Measurements from ENCODE around the gene TOX2.

The TOX2 gene

DNA sequence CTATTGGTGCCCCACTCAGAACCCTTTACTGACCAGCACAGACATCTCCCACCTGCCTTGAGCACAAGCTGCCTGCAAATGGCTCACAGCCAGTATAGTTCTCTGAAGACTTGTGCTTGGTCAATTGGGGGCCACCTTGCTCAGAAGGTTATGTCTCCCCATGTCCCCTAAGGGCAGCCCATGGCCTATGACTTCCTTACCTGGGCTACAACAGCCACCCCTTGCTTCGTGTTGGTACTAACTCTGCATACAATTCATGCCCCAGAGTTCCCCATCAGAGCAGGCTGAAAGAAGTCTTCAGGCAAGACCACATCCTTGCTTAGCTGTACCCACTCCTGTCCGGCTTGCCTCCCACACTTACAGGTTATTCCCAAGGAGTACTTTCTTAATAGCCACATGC, 57.4 kb downstream of the TOX2 start:
- in situ Hi-C loops (cut with MboI; ENCODE audit: low sequenced_read_pairs, unreplicated experiment): no loop called here
- TF ChIP-seq CTCF (IDR thresholded peaks at IDR 0.05; ENCODE audit: borderline replicate concordance, control extremely low read depth, extremely low read depth, insufficient read depth, missing control alignments): no peak
- DNase-seq (ENCODE audit: low spot score): no peak

GRCh38 chr20:43972692-43973091, 58.0 kb downstream of the TOX2 start:
- no peak for DNase-seq (ENCODE audit: low spot score)
- in situ Hi-C loops (cut with MboI; ENCODE audit: low sequenced_read_pairs, unreplicated experiment): no loop called here

GRCh38 chr20:43973231-43973630, 58.6 kb downstream of the TOX2 start:
- no peak for TF ChIP-seq CTCF (IDR thresholded peaks at IDR 0.05; ENCODE audit: borderline replicate concordance, control extremely low read depth, extremely low read depth, insufficient read depth, missing control alignments)
- in situ Hi-C loops (cut with MboI; ENCODE audit: low sequenced_read_pairs, unreplicated experiment): no loop called here
- no peak for DNase-seq (ENCODE audit: low spot score)

More at GRCh38 chr20:43972692-43973091, 58.0 kb downstream of the TOX2 start:
- no peak for TF ChIP-seq CTCF (IDR thresholded peaks at IDR 0.05; ENCODE audit: borderline replicate concordance, control extremely low read depth, extremely low read depth, insufficient read depth, missing control alignments)

- no peak for DNase-seq (ENCODE audit: low spot score)
- TF ChIP-seq CTCF (IDR thresholded peaks at IDR 0.05; ENCODE audit: borderline replicate concordance, control extremely low read depth, extremely low read depth, insufficient read depth, missing control alignments): no peak
- in situ Hi-C loops (cut with MboI; ENCODE audit: low sequenced_read_pairs, unreplicated experiment): no loop called here
These were observed 59.2 kb downstream of the TOX2 start for GRCh38 chr20:43973671-43974450.

DNA sequence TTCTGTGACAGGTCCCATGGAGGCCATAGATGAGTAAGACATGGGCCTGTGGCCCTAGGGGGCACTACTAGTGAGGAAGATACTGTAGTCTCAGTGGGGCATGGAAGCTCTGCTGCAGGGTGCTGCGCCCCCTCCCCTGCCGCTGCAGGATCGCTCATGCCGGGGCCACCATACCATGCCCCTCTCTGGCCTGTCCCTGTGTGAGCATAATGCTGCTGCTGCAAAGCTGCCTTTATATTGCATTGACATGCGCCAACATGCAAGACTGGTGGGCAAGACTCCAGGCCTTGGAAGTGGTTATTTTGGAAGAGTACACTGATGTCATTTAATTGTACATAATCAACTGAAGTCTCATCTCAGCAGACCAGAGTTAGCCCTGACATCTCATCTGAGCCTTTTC, 60.0 kb downstream of the TOX2 start:
- TF ChIP-seq CTCF (IDR thresholded peaks at IDR 0.05; ENCODE audit: borderline replicate concordance, control extremely low read depth, extremely low read depth, insufficient read depth, missing control alignments): no peak
- no peak for DNase-seq (ENCODE audit: low spot score)
- in situ Hi-C loops (cut with MboI; ENCODE audit: low sequenced_read_pairs, unreplicated experiment): no loop called here

DNA sequence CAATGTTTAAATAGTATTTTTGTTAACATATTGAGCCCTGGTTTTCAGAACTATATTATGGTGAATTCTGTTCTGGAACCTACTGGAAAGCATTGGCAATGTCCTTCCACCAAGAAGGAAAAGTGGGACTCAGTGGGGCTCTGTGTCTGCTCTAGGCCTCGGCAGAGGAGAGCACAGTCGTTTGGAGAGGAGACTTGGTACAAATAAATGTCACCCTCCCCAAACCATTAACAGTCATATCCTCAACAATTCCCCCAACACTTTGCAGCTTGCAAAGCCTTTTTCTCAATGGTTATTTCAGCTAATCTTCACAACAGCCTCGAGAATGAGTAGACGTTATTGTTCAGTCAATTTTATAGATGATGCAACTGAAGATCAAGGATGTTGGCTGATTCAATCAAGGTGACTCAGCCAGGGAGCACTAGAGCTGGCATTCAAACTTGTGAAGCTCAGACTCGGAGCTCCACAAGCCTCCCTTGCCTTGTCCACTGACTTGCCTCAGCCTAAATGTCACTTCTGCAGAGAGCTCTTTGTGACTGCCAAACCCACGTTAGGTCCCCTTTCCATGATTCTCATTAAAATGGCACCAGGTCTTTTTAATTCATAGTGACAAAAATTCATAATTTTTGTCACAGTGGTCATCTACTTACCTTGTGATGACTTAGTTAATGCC, 60.6 kb downstream of the TOX2 start:
- no peak for TF ChIP-seq CTCF (IDR thresholded peaks at IDR 0.05; ENCODE audit: borderline replicate concordance, control extremely low read depth, extremely low read depth, insufficient read depth, missing control alignments)
- in situ Hi-C loops (cut with MboI; ENCODE audit: low sequenced_read_pairs, unreplicated experiment): no loop called here
- no peak for DNase-seq (ENCODE audit: low spot score)

All from GM13976 (cell line).